H1 (cell line): Measurements from ENCODE around the gene CDK7. TPM values are rescaled to one million over a fixed set of nuclear protein-coding genes. Genes with fewer than 3 reads are reported as not detected.

ENCODE experiments used
- BRCA1 ChIP-seq: IDR thresholded peaks from 2 replicates; pipeline ENCODE4 v1.6.1; 2012; ENCODE audit warnings: low read depth, low read length, improper control_type of control experiment
- CTCF ChIP-seq, 3 experiments: IDR thresholded peaks; 1 replicate in 2 of 3; 2 replicates in 1 of 3; pipeline versions ENCODE4 v1.5.1 to v1.6.1; 2011; ENCODE audit warnings: low read length in 3 of 3, mild to moderate bottlenecking in 3 of 3, inconsistent platforms in 2 of 3, low read depth in 1 of 3, moderate library complexity in 1 of 3; ENCODE audit not compliant: insufficient read depth in 1 of 3; ENCODE audit errors: control extremely low read depth in 1 of 3
- KDM4A ChIP-seq: IDR thresholded peaks from one replicate; pipeline ENCODE4 v1.7.1; 2012; ENCODE audit warnings: low read depth, mild to moderate bottlenecking, moderate library complexity, low read length, inconsistent platforms; ENCODE audit not compliant: severe bottlenecking
- PHF8 ChIP-seq: fragments of 200-600 bp; sonication (generic); conservative IDR thresholded peaks from 2 replicates; pipeline ENCODE4 v1.7.1; 2012; ENCODE audit warnings: low read depth, mild to moderate bottlenecking, inconsistent platforms, low read length, moderate library complexity
- RXRA ChIP-seq: IDR thresholded peaks from 2 replicates; pipeline ENCODE4 v1.6.1; 2011; ENCODE audit warnings: low read depth, mild to moderate bottlenecking, low read length, moderate library complexity; ENCODE audit not compliant: insufficient read depth
- SRF ChIP-seq: IDR thresholded peaks from 2 replicates; pipeline ENCODE4 v1.6.1; 2011; ENCODE audit warnings: mild to moderate bottlenecking, low read depth, low read length, moderate library complexity
- TEAD4 ChIP-seq: IDR thresholded peaks from 2 replicates; pipeline ENCODE4 v1.6.1; 2012; ENCODE audit warnings: low read depth, low read length, inconsistent platforms, mixed read lengths
- polyA plus RNA-seq, 7 experiments: library from polyadenylated mRNA; depleted of rRNA in 3 of 7; stranded (reverse) in 5 of 7; unstranded in 2 of 7; fragments of >200 nt in 5 of 7; fragments of 200-250 nt in 2 of 7; gene quantifications; 1 replicate in 5 of 7; 2 replicates in 1 of 7; 4 replicates in 1 of 7; pipeline versions ENCODE4 v1.2.1 to v1.2.3, GENCODE V29; 2011 to 2013; ENCODE audit warnings: missing spikeins in 2 of 7, mixed read lengths in 2 of 7
- total RNA-seq: library from RNA; stranded (reverse); fragmentation: NEBNext Ultra II Directional; extraction: Animal tissue kit (Norgen Biotek cat#: 25700); gene quantifications from 2 replicates; pipeline ENCODE4 v1.2.1, GENCODE V29; 2021
- TF ChIP-seq, protein P1 (sequence below): fragments of 300-600 bp; sonication (generic); IDR thresholded peaks from 2 replicates; pipeline ENCODE4 v1.7.1; 2012; ENCODE audit warnings: low read length, moderate library complexity, mild to moderate bottlenecking, inconsistent platforms; ENCODE audit not compliant: insufficient replicate concordance

The CDK7 gene
- total and polyA plus RNA-seq, 2 of the 8 experiments (the other 6 are each of a cell fraction or from before 2014, with no cell fraction given): 39.9 to 63.4 TPM

GRCh38 chr5:69308046-69308553 lies 73.4 kb downstream of the CDK7 start (continued):
- TF ChIP-seq, protein P1, sequence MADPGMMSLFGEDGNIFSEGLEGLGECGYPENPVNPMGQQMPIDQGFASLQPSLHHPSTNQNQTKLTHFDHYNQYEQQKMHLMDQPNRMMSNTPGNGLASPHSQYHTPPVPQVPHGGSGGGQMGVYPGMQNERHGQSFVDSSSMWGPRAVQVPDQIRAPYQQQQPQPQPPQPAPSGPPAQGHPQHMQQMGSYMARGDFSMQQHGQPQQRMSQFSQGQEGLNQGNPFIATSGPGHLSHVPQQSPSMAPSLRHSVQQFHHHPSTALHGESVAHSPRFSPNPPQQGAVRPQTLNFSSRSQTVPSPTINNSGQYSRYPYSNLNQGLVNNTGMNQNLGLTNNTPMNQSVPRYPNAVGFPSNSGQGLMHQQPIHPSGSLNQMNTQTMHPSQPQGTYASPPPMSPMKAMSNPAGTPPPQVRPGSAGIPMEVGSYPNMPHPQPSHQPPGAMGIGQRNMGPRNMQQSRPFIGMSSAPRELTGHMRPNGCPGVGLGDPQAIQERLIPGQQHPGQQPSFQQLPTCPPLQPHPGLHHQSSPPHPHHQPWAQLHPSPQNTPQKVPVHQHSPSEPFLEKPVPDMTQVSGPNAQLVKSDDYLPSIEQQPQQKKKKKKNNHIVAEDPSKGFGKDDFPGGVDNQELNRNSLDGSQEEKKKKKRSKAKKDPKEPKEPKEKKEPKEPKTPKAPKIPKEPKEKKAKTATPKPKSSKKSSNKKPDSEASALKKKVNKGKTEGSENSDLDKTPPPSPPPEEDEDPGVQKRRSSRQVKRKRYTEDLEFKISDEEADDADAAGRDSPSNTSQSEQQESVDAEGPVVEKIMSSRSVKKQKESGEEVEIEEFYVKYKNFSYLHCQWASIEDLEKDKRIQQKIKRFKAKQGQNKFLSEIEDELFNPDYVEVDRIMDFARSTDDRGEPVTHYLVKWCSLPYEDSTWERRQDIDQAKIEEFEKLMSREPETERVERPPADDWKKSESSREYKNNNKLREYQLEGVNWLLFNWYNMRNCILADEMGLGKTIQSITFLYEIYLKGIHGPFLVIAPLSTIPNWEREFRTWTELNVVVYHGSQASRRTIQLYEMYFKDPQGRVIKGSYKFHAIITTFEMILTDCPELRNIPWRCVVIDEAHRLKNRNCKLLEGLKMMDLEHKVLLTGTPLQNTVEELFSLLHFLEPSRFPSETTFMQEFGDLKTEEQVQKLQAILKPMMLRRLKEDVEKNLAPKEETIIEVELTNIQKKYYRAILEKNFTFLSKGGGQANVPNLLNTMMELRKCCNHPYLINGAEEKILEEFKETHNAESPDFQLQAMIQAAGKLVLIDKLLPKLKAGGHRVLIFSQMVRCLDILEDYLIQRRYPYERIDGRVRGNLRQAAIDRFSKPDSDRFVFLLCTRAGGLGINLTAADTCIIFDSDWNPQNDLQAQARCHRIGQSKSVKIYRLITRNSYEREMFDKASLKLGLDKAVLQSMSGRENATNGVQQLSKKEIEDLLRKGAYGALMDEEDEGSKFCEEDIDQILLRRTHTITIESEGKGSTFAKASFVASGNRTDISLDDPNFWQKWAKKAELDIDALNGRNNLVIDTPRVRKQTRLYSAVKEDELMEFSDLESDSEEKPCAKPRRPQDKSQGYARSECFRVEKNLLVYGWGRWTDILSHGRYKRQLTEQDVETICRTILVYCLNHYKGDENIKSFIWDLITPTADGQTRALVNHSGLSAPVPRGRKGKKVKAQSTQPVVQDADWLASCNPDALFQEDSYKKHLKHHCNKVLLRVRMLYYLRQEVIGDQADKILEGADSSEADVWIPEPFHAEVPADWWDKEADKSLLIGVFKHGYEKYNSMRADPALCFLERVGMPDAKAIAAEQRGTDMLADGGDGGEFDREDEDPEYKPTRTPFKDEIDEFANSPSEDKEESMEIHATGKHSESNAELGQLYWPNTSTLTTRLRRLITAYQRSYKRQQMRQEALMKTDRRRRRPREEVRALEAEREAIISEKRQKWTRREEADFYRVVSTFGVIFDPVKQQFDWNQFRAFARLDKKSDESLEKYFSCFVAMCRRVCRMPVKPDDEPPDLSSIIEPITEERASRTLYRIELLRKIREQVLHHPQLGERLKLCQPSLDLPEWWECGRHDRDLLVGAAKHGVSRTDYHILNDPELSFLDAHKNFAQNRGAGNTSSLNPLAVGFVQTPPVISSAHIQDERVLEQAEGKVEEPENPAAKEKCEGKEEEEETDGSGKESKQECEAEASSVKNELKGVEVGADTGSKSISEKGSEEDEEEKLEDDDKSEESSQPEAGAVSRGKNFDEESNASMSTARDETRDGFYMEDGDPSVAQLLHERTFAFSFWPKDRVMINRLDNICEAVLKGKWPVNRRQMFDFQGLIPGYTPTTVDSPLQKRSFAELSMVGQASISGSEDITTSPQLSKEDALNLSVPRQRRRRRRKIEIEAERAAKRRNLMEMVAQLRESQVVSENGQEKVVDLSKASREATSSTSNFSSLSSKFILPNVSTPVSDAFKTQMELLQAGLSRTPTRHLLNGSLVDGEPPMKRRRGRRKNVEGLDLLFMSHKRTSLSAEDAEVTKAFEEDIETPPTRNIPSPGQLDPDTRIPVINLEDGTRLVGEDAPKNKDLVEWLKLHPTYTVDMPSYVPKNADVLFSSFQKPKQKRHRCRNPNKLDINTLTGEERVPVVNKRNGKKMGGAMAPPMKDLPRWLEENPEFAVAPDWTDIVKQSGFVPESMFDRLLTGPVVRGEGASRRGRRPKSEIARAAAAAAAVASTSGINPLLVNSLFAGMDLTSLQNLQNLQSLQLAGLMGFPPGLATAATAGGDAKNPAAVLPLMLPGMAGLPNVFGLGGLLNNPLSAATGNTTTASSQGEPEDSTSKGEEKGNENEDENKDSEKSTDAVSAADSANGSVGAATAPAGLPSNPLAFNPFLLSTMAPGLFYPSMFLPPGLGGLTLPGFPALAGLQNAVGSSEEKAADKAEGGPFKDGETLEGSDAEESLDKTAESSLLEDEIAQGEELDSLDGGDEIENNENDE: no peak
- TF ChIP-seq KDM4A (no peak), BRCA1 (no peak), CTCF (IDR thresholded peaks at IDR 0.05; ENCODE audit: control extremely low read depth in 1 of 3, insufficient read depth in 1 of 3, low read depth in 1 of 3, low read length in 3 of 3) (no peak), PHF8 (no peak), TEAD4 (no peak), SRF (no peak), RXRA (no peak)
